DOHH2 (cell line): ENCODE data around the gene PIRT.

Source experiments
- H3F3A ChIP-seq: fragments of 200-600 bp; sonication (generic), shearing (Covaris generic); 2 replicates; pipeline ENCODE4 v1.6.0; 2016; ENCODE audit warnings: antibody characterized with exemption, mild to moderate bottlenecking; ENCODE audit not compliant: control insufficient read depth, insufficient read depth
- H3K27ac ChIP-seq: fragments of 200-600 bp; sonication (generic); 2 replicates; pipeline ENCODE4 v1.5.1; 2014; ENCODE audit warnings: low read depth, mild to moderate bottlenecking, low read length, moderate library complexity
- H3K27me3 ChIP-seq: fragments of 200-600 bp; sonication (generic); 2 replicates; pipeline ENCODE4 v1.6.1; 2014; ENCODE audit warnings: mild to moderate bottlenecking, low read length, mixed read lengths; ENCODE audit not compliant: control insufficient read depth
- H3K36me3 ChIP-seq: fragments of 200-600 bp; sonication (generic); 2 replicates; pipeline ENCODE4 v1.6.1; 2014; ENCODE audit warnings: mild to moderate bottlenecking, low read length, moderate library complexity, mixed read lengths; ENCODE audit not compliant: control insufficient read depth
- H3K4me1 ChIP-seq: fragments of 200-600 bp; sonication (generic); 2 replicates; pipeline ENCODE4 v1.6.1; 2014; ENCODE audit warnings: mild to moderate bottlenecking, low read length, mixed read lengths; ENCODE audit not compliant: control insufficient read depth
- H3K4me2 ChIP-seq: fragments of 200-600 bp; sonication (generic); 2 replicates; pipeline ENCODE4 v1.6.0; 2014; ENCODE audit warnings: mild to moderate bottlenecking, low read length, moderate library complexity
- H3K4me3 ChIP-seq: fragments of 200-600 bp; sonication (generic); 2 replicates; pipeline ENCODE4 v1.5.1; 2014; ENCODE audit warnings: mild to moderate bottlenecking, low read length, mixed read lengths
- H3K79me2 ChIP-seq: fragments of 200-600 bp; sonication (generic); 2 replicates; pipeline ENCODE4 v1.6.1; 2014; ENCODE audit warnings: mild to moderate bottlenecking, low read length, mixed read lengths; ENCODE audit not compliant: control insufficient read depth
- H3K9me2 ChIP-seq: fragments of 200-600 bp; sonication (generic); replicated peaks from 2 replicates; pipeline ENCODE4 v1.6.1; 2014; ENCODE audit warnings: mild to moderate bottlenecking, low read length, mixed read lengths; ENCODE audit not compliant: control insufficient read depth
- H3K9me3 ChIP-seq: fragments of 200-600 bp; sonication (generic); 2 replicates; pipeline ENCODE4 v1.6.1; 2014; ENCODE audit warnings: antibody characterized with exemption, low read length, mixed read lengths; ENCODE audit not compliant: control insufficient read depth, insufficient read depth
- H4K20me1 ChIP-seq: fragments of 200-600 bp; sonication (generic); 2 replicates; pipeline ENCODE4 v1.6.0; 2014; ENCODE audit warnings: low read depth, mild to moderate bottlenecking, antibody characterized with exemption, low read length, moderate library complexity; ENCODE audit not compliant: control insufficient read depth, insufficient read depth
- CTCF ChIP-seq: fragments of 200-600 bp; sonication (generic); IDR thresholded peaks from one replicate; pipeline ENCODE4 v1.5.1; 2014; ENCODE audit warnings: antibody characterized with exemption, mild to moderate bottlenecking, low read depth, low read length; ENCODE audit not compliant: poor library complexity, severe bottlenecking
- EZH2phosphoT487 ChIP-seq: fragments of 200-600 bp; sonication (generic); IDR thresholded peaks from 2 replicates; pipeline ENCODE4 v1.6.1; 2017; ENCODE audit warnings: borderline replicate concordance, mild to moderate bottlenecking, antibody characterized with exemption, low read length, moderate library complexity, mixed read lengths

PIRT gene

GRCh38 chr17:10799407-10799806, 38.5 kb downstream of the PIRT start:
- Histone ChIP-seq H3K36me3 (no peaks in the 10 kb centered on the region), H3K79me2 (no peaks in the 10 kb centered on the region), H3K9me2 (no peaks in the 10 kb centered on the region), H4K20me1 (no peaks in the 10 kb centered on the region), H3K4me3 (no peak overlapping the region), H3K27me3 (no peaks in the 10 kb centered on the region), H3F3A (no peaks in the 10 kb centered on the region), H3K4me2 (no peak overlapping the region), H3K27ac (no peak overlapping the region), H3K9me3 (no peaks in the 10 kb centered on the region), H3K4me1 (no peaks in the 10 kb centered on the region)
- TF ChIP-seq CTCF (no peak), EZH2phosphoT487 (no peak)

- Histone ChIP-seq H3K4me1 (no peaks in the 10 kb centered on the region), H3K27me3 (no peaks in the 10 kb centered on the region), H3K9me3 (no peaks in the 10 kb centered on the region), H3K36me3 (no peaks in the 10 kb centered on the region), H3K27ac (no peak overlapping the region), H3K9me2 (no peaks in the 10 kb centered on the region), H3K4me2 (no peak overlapping the region), H3K79me2 (no peaks in the 10 kb centered on the region), H4K20me1 (no peaks in the 10 kb centered on the region), H3F3A (no peaks in the 10 kb centered on the region), H3K4me3 (no peak overlapping the region)
- no peak for TF ChIP-seq CTCF
- TF ChIP-seq EZH2phosphoT487: no peak
These were observed 39.0 kb downstream of the PIRT start for GRCh38 chr17:10798910-10799309.

- Histone ChIP-seq H3K36me3 (no peaks in the 10 kb centered on the region), H3K4me3 (no peak overlapping the region), H3K9me3 (no peaks in the 10 kb centered on the region), H3K4me2 (no peak overlapping the region), H3K27me3 (no peaks in the 10 kb centered on the region), H3F3A (no peaks in the 10 kb centered on the region), H3K4me1 (no peaks in the 10 kb centered on the region), H3K9me2 (no peaks in the 10 kb centered on the region), H3K27ac (no peak overlapping the region), H4K20me1 (no peaks in the 10 kb centered on the region), H3K79me2 (no peaks in the 10 kb centered on the region)
- TF ChIP-seq CTCF (no peak), EZH2phosphoT487 (no peak)
These were observed 39.5 kb downstream of the PIRT start for GRCh38 chr17:10798332-10798749.
